ENCODE results near the gene C1QB.
A peak's percentile ranks its signal among the peaks of the same experiment; 100 is the strongest.

C1QB gene

DNA sequence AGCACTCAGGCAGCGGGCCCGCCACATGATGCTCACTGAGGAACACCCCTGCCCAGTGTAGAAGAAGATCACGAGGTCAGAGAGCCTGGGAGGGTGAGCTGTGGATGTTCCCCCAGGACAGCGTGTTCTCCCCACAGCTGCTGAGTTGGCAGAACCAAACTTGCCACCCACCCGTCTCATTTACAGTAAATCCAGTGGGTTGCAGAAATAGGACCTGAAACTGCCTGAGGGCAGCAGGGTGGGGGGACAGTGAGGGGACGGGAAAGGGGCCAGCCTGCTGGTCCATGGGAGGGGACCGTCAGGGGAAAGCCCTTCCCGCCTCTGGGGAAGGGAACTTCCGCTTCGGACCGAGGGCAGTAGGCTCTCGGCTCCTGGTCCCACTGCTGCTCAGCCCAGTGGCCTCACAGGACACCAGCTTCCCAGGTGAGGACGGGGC lies at the start of gene C1QB:
Gene C1QB, plus strand, starts transcription at position 356 of the 436 bp plus-strand sequence. CDS start 6,227 bp downstream, outside the sequence.
- no peak for DNase-seq

DNA sequence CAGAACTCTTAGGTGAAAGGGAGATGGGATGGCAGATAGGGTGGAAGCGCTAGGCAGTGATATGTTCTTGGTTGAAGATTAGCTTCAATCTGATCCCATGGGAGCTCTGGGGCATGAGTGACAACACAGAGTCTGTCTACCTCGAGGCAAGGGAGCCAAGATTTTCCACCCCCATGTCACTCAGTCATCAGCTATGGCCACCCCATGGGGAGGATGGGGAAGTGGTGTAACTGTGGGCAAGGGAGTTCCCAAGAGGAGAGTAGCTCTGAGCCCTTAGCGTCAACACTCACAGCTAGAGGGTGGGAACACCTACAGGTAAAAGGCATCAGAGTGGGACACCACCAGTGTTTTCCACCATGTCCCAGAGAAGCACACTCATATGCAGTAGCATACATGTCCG lies 46.9 kb upstream of the C1QB start:
- DNase-seq: no peak

DNA sequence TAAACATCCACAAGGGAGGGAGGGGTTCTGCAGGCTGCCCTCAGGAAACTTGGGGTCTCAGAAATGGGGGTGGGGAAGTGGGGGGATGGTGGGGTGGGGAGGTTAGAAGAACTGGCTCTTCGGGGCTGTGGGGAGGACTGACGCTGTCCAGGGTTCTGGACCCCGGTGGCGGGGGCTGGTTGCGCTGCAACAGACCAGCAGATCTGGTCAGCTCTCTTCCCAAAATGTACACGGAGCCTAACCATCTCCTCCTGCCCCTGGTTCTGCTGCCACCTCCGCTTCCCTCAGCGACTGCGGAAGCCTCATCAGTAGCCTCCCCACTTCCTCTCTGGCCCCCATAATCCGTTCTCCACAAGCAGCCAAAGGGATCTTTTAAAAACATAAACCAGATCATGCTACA lies 45.9 kb upstream of the C1QB start:
- no peak for DNase-seq

DNA sequence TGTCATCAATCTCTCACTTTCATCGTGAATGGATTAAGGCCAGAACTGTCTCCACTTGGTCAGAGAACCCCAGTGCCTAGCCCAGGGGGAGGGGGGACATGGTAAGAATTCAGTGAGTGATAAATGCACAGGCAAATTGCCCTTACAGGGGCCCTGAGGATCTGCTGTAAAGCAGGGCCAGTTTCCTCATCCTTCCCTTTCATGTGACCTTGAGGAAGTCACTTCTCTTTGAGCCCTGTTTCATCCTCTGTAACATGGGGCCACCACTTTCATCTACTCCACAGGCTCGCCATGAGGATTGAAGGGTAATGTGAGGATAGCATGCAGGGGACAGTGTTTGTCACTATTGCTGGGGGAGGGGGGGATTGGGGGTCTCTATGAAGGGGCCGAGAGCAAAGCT lies 44.7 kb upstream of the C1QB start:
- no peak for DNase-seq

GRCh38 chr1:22609291-22609690 lies 43.7 kb upstream of the C1QB start:
- no peak for DNase-seq

DNA sequence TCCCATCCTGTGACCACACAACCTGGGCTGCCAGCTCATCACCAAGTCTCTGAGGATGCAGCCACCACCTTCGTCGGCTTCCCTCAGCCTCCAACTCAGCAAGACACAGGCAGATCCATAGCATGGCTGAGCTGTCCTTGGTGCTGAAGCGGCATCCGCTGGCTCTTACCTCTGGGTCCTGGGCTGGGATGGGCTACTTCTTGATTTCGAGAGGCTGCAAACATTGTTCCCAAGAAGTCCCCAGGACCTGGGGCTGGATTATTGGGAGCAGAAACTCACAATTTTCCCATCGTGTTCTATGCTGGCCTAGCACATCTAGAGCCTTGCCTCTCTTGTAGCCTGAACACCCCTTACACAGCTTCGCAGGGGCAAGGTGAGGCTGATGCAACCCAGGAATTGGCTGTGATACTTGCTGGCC lies 41.5 kb upstream of the C1QB start:
- peak; percentile 86 for DNase-seq

GRCh38 chr1:22612671-22613571 lies 40.1 kb upstream of the C1QB start:
- DNase-seq: no peak

GRCh38 chr1:22613572-22613918 lies 39.5 kb upstream of the C1QB start:
- no peak for DNase-seq

DNA sequence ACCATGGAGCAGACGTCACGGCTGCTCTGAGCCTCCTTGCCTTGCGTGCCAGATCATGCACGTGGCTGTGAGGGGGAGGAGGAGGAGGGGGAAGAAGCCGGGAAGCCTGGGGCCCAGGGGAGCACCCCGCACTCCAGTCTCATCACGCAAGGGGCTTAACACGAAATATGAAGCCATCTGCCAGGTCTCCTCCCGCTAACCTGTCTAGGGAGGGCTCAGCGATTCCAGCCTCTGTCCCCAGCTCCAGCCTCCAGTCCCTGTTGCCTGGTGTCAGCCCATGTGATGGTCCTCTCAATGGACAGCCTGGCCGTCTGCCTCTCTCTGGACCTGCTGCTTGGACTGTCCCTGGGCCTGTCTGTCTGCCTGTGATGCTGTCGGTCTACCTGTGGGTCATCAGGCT lies 39.1 kb upstream of the C1QB start:
- DNase-seq: no peak

DNA sequence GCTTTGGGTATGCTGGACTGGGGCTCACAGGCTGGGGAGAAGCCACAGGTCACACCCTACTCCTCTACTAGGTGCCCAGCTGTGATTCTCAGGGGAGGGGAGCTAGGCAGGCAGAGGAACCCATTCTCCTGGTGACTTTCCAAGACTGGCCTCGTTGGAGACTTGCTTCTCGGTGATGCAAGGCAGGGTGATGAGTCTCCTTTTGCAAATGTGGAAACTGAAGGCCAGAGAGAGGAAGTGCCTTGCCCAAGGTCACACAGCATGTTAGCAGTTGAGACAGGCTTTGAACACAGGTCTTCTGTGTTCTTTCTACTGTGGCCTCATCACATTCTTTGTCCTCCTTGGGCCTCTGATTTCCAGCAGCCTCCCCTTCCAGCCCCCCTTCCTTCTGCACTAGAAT lies 37.1 kb upstream of the C1QB start:
- no peak for DNase-seq

DNA sequence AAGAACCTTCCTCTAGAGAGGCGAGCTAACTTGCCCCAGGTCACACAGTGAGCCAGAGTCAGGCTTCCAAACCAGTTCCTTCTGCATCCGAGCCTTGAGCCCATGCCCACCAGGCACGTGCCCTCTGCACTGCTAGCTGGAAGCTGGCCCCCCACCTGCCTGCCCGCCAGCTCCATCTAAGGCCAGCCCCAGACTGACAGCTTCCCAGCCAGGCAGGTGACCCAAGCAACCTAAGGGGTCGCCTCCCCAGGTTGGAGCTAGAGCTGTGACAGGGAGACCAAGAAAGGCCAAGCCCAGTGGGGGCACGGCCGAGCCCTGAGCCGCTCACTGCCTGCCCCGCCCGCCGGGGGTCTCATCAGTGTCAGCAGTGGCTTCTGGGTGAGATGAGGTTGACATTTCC lies 36.5 kb upstream of the C1QB start:
- no peak for DNase-seq

DNA sequence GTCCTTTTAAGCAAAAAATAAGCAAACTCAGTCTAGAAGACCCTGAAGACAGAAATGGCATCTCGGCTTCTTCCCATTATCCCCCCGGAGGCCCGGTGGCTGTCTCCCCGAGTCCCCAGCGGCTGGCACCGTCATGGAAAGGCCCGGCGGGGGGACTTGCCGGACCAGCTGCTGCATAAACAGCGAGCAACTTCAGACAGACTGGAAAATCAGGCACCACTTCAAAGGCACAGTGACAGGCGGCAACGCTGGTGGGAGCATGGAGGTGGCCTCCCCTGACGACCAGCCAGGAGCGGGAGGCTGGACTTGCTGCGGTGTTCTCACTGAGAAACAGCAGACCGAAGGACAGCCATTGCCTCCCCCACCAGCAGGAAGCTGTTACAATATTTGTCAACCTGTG lies 35.0 kb upstream of the C1QB start:
- DNase-seq: no peak

GRCh38 chr1:22619252-22619651 lies 33.8 kb upstream of the C1QB start:
- no peak for DNase-seq

GRCh38 chr1:22619798-22620197 lies 33.2 kb upstream of the C1QB start:
- DNase-seq: no peak

DNA sequence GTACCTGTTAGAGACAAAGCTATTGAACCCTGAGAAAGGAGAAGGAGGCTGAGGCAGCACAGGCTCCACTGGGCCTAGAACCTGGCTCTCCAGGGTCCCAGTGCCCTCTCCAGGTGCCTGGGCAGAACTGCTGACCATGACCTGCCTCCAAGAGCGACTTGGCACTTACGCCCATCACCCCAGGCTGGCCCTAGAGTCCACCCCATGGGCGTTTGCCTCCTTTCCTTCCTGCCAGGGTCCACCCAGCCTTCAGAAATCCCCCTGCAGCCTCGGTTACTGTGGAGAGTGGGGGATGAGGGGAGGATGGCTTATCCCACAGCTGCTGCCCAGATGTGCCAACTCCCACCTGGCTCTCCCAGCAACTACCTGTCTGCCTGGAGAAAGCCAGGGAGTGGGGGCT lies 31.3 kb upstream of the C1QB start:
- DNase-seq: no peak

- DNase-seq: no peak
These were observed 27.6 kb upstream of the C1QB start for GRCh38 chr1:22625262-22625925.

GRCh38 chr1:22626237-22627157 lies 26.5 kb upstream of the C1QB start:
- no peak for DNase-seq

GRCh38 chr1:22627331-22627730 lies 25.7 kb upstream of the C1QB start:
- DNase-seq: no peak

- no peak for DNase-seq
These were observed 24.2 kb upstream of the C1QB start for GRCh38 chr1:22628698-22629444.

- DNase-seq: no peak
These were observed 23.1 kb upstream of the C1QB start for GRCh38 chr1:22629886-22630285.

GRCh38 chr1:22633697-22634463 lies 19.2 kb upstream of the C1QB start:
- DNase-seq: no peak

GRCh38 chr1:22635436-22635835 lies 17.6 kb upstream of the C1QB start:
- DNase-seq: no peak
